ENCODE data around the gene ZNF17. TPM values are rescaled to one million over a fixed set of nuclear protein-coding genes. Genes with fewer than 3 reads are reported as not detected.

Gene ZNF17
- total and polyA plus RNA-seq, 2 donors from 2014 or later: 3.6 to 17.7 TPM

DNA sequence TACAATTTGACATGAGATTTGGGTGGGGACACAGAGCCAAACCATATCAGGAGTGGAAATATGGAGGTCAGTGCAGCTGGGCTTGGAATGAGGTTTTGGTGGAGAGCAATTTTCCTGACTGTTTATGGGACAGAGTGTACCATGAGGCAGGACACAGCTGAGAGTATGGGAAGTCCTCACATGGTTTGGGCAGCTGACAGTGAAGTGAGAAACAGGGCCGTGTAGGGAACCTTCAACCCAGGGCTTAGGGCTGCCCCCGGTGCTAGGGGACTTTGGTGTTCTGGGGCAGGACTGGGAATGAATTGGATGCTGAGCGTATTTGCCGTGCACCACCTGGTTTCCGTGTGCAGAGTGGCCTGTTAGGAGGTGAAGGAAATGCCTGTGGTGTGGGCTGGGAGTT is 15.3 kb upstream of the ZNF17 start:
- Histone ChIP-seq H3K9ac (ENCODE audit: low read length in 3 of 3) (no peak overlapping the region), H3K4me3 (ENCODE audit: low read length in 3 of 3) (no peak overlapping the region), H3K27me3 (ENCODE audit: control insufficient read depth, insufficient read depth, low read length) (no peaks in the 10 kb centered on the region), H3K27ac (ENCODE audit: low read depth in 2 of 2, low read length in 2 of 2) (no peak overlapping the region), H3K36me3 (ENCODE audit: control insufficient read depth in 2 of 3, insufficient read depth in 3 of 3, low read length in 3 of 3) (peaks cover 21 to 40% (median 30%) of the 10 kb centered on the region in 3 donors), H3K9me3 (ENCODE audit: control insufficient read depth in 2 of 3, insufficient read depth in 1 of 3, low read length in 3 of 3) (peaks cover 0 to 21% (median 5%) of the 10 kb centered on the region in 3 donors), H3K4me1 (ENCODE audit: control insufficient read depth in 2 of 3, insufficient read depth in 2 of 3, low read depth in 1 of 3, low read length in 3 of 3) (peaks cover 0 to 3% (median 0%) of the 10 kb centered on the region in 3 donors)
- DNase-seq (no peak), FAIRE-seq (no peak)
- intact Hi-C loops (cut with DNase I): no loop called here
- TF ChIP-seq, protein P1, sequence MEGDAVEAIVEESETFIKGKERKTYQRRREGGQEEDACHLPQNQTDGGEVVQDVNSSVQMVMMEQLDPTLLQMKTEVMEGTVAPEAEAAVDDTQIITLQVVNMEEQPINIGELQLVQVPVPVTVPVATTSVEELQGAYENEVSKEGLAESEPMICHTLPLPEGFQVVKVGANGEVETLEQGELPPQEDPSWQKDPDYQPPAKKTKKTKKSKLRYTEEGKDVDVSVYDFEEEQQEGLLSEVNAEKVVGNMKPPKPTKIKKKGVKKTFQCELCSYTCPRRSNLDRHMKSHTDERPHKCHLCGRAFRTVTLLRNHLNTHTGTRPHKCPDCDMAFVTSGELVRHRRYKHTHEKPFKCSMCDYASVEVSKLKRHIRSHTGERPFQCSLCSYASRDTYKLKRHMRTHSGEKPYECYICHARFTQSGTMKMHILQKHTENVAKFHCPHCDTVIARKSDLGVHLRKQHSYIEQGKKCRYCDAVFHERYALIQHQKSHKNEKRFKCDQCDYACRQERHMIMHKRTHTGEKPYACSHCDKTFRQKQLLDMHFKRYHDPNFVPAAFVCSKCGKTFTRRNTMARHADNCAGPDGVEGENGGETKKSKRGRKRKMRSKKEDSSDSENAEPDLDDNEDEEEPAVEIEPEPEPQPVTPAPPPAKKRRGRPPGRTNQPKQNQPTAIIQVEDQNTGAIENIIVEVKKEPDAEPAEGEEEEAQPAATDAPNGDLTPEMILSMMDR (IDR thresholded peaks at IDR 0.05; ENCODE audit: borderline replicate concordance, extremely low read depth, insufficient read depth): no peak

DNA sequence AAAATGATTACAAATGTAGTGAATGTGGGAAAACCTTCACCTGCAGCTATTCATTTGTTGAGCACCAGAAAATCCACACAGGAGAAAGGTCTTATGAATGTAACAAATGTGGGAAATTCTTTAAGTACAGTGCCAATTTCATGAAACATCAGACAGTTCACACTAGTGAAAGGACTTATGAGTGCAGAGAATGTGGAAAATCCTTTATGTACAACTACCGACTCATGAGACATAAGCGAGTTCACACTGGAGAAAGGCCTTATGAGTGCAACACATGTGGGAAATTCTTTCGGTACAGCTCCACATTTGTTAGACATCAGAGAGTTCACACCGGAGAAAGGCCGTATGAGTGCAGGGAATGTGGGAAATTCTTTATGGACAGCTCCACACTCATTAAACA is 12.1 kb upstream of the ZNF17 start:
- Histone ChIP-seq H3K9me3 (ENCODE audit: control insufficient read depth in 2 of 3, insufficient read depth in 1 of 3, low read length in 3 of 3) (peaks cover 0 to 24% (median 5%) of the 10 kb centered on the region in 3 donors), H3K36me3 (ENCODE audit: control insufficient read depth in 2 of 3, insufficient read depth in 3 of 3, low read length in 3 of 3) (peaks cover 23 to 39% (median 27%) of the 10 kb centered on the region in 3 donors), H3K9ac (ENCODE audit: low read length in 3 of 3) (no peak overlapping the region), H3K27me3 (ENCODE audit: control insufficient read depth, insufficient read depth, low read length) (no peaks in the 10 kb centered on the region), H3K4me1 (ENCODE audit: control insufficient read depth in 2 of 3, insufficient read depth in 2 of 3, low read depth in 1 of 3, low read length in 3 of 3) (no peaks in the 10 kb centered on the region), H3K4me3 (ENCODE audit: low read length in 3 of 3) (no peak overlapping the region), H3K27ac (ENCODE audit: low read depth in 2 of 2, low read length in 2 of 2) (no peak overlapping the region)
- TF ChIP-seq, protein P1 (IDR thresholded peaks at IDR 0.05; ENCODE audit: borderline replicate concordance, extremely low read depth, insufficient read depth): no peak
- DNase-seq (no peak), FAIRE-seq (no peak)
- intact Hi-C loops (cut with DNase I): no loop called here

GRCh38 chr19:57403737-57404563 is 7.0 kb upstream of the ZNF17 start:
- Histone ChIP-seq H3K27ac (ENCODE audit: low read depth in 2 of 2, low read length in 2 of 2) (no peak overlapping the region), H3K4me3 (ENCODE audit: low read length in 3 of 3) (peak overlapping the region in 1 of 3 donors; percentile 17), H3K9ac (ENCODE audit: low read length in 3 of 3) (no peak overlapping the region), H3K9me3 (ENCODE audit: control insufficient read depth in 2 of 3, insufficient read depth in 1 of 3, low read length in 3 of 3) (peaks cover 0 to 9% (median 0%) of the 10 kb centered on the region in 3 donors), H3K4me1 (ENCODE audit: control insufficient read depth in 2 of 3, insufficient read depth in 2 of 3, low read depth in 1 of 3, low read length in 3 of 3) (peaks cover 0 to 4% (median 0%) of the 10 kb centered on the region in 3 donors), H3K36me3 (ENCODE audit: control insufficient read depth in 2 of 3, insufficient read depth in 3 of 3, low read length in 3 of 3) (peaks cover 8 to 10% (median 9%) of the 10 kb centered on the region in 3 donors), H3K27me3 (ENCODE audit: control insufficient read depth, insufficient read depth, low read length) (no peaks in the 10 kb centered on the region)
- intact Hi-C loops (cut with DNase I): no loop called here
- no peak for FAIRE-seq
- no peak for DNase-seq
- TF ChIP-seq, protein P1 (IDR thresholded peaks at IDR 0.05; ENCODE audit: borderline replicate concordance, extremely low read depth, insufficient read depth): no peak
